HG03521 (cell line): Measurements from ENCODE around the gene MYH7B.

Experiments
- ATAC-seq: cut with Tn5 transposase; IDR thresholded peaks from one replicate; pipeline ENCODE4 v1.9.1; 2021; ENCODE audit warnings: mild to moderate bottlenecking, moderate library complexity; ENCODE audit not compliant: unreplicated experiment

The MYH7B gene

GRCh38 chr20:34974246-34974645, 18.6 kb downstream of the MYH7B start:
- ATAC-seq = no peak

- no peak for ATAC-seq
Observed at GRCh38 chr20:34976286-34976685, 20.6 kb downstream of the MYH7B start.

- ATAC-seq = no peak
Observed at GRCh38 chr20:34977365-34978091, 21.9 kb downstream of the MYH7B start.

- no peak for ATAC-seq
Observed at GRCh38 chr20:34978092-34978744, 22.6 kb downstream of the MYH7B start.

- no peak for ATAC-seq
Observed at GRCh38 chr20:34979366-34980153, 23.9 kb downstream of the MYH7B start.

GRCh38 chr20:34980543-34981233, 25.0 kb downstream of the MYH7B start:
- no peak for ATAC-seq

GRCh38 chr20:34982270-34983088, 26.8 kb downstream of the MYH7B start:
- ATAC-seq = no peak

- no peak for ATAC-seq
Observed at GRCh38 chr20:34983089-34983820, 27.6 kb downstream of the MYH7B start.

- ATAC-seq = no peak
Observed at GRCh38 chr20:34983995-34984735, 28.5 kb downstream of the MYH7B start.

GRCh38 chr20:34984756-34985261, 29.1 kb downstream of the MYH7B start:
- no peak for ATAC-seq

- no peak for ATAC-seq
Observed at GRCh38 chr20:34985461-34986310, 30.0 kb downstream of the MYH7B start.

GRCh38 chr20:34986311-34987287, 30.9 kb downstream of the MYH7B start:
- ATAC-seq = no peak

- no peak for ATAC-seq
Observed at GRCh38 chr20:34987288-34988190, 31.9 kb downstream of the MYH7B start.

GRCh38 chr20:34988191-34988540, 32.5 kb downstream of the MYH7B start:
- no peak for ATAC-seq

GRCh38 chr20:34989118-34989517, 33.5 kb downstream of the MYH7B start:
- no peak for ATAC-seq

- ATAC-seq = no peak
Observed at GRCh38 chr20:34989670-34990069, 34.0 kb downstream of the MYH7B start.
